ENCODE results near the gene CEP72.
"Not testable (repeated sequence)": the region's sequence is repeated elsewhere in the genome, so short reads cannot be mapped to it uniquely, and the experiment has no call there.

DNA sequence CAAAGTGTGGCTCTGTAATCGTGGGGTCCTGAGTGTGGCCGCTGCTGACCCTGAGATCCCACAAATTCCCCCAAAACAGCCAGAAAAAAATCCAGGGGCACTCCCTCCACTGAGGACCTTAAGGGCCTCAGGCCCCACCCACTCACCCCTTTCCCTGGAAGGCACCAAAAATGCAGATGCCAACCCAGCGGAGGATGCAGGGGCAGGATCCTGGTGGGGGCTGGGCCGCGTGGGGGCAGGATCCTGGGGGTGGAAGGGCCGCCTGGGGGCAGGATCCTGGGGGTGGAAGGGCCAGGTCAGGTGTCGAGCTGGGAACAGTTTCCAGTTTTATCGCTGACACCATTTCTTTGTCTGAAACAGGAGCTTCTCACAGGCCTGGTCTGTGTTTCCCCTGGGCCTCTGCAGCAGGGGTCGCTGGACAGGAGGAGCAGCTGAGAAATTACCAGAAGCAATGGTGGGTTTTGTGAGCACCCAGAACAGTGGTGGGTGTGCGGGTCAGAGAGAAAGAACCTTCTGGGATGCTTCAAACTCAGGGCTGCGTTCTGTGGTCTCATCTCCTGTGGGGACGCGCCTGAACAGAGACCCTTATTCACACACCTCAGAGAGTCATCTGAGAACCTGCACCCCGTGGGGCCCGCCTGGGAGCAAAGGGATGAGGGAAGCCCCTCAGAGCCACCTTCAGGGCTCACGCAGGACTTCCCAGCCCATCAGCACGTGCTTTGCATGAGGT, 67.2 kb downstream of the CEP72 start:
- not testable (repeated sequence) for TF ChIP-seq EZH2phosphoT487 (IDR thresholded peaks at IDR 0.05; ENCODE audit: insufficient read depth, low read depth); EZH2 (IDR thresholded peaks at IDR 0.05; ENCODE audit: insufficient read depth, poor library complexity, severe bottlenecking)

All from GM23248 (cell line).